HepG2 (cell line): ENCODE results near the gene BAHCC1. TPM values are rescaled to one million over a fixed set of nuclear protein-coding genes. Genes with fewer than 3 reads are reported as not detected.

Experiments
- ATAC-seq: fragments of 200-7000 bp; cut with Tn5 transposase; 3 replicates; pipeline ENCODE4 v1.9.1; 2020; ENCODE audit warnings: mild to moderate bottlenecking, moderate library complexity
- BruUV-seq: library from RNA; stranded (reverse); fragments of 400-500 nt; replicated peaks from 2 replicates; lab custom pipeline; 2021; lab: Mats Ljungman, UMichigan
- CTCF ChIA-PET: fragments of 300-600 bp; formaldehyde crosslinking; extraction: SDS; loops from one replicate; lab custom pipeline; 2021; ENCODE audit warnings: low total read pairs, inconsistent platforms, low intra/inter-chr PET ratio; lab: Yijun Ruan, JAX
- POLR2A ChIA-PET: fragments of 350-600 bp; sonication (Branson Sonifier 250); formaldehyde crosslinking; loops from one replicate; lab custom pipeline; 2020; ENCODE audit warnings: antibody characterized with exemption, inconsistent platforms; lab: Yijun Ruan, JAX
- DNase-seq: peaks from one replicate; pipeline ENCODE4 v3.0.0-alpha.2; 2015; ENCODE audit warnings: low spot score
- FAIRE-seq: peaks from 3 replicates; lab custom pipeline; 2011; peaks lifted over from hg19 to GRCh38; lab: Jason Lieb, UNC
- H2AFZ ChIP-seq: one replicate; pipeline ENCODE4 v1.6.1; 2011; ENCODE audit warnings: low read length, inconsistent platforms
- H3K27ac ChIP-seq: fragments of 300-600 bp; 3 replicates; pipeline ENCODE4 v1.8.0; 2011; ENCODE audit warnings: mixed run types, mild to moderate bottlenecking, mixed read lengths, low read length, inconsistent platforms; ENCODE audit not compliant: insufficient read depth; ENCODE audit errors: extremely low read length
- H3K27me3 ChIP-seq, 2 experiments: fragments of 200-600 bp in 1 of 2; 2 replicates in 1 of 2; 3 replicates in 1 of 2; pipeline versions ENCODE4 v1.6.0 to v1.8.0; 2011; ENCODE audit warnings: low read length in 2 of 2, mild to moderate bottlenecking in 2 of 2, moderate library complexity in 2 of 2, inconsistent platforms in 1 of 2; ENCODE audit not compliant: insufficient read depth in 2 of 2, control insufficient read depth in 1 of 2
- H3K36me3 ChIP-seq, 2 experiments: fragments of 200-600 bp in 1 of 2; replicated peaks in 1 of 2; 2 replicates in 1 of 2; 3 replicates in 1 of 2; pipeline versions ENCODE4 v1.5.1 to v1.8.0; 2011; ENCODE audit warnings: low read length in 2 of 2, inconsistent platforms in 1 of 2; ENCODE audit not compliant: insufficient read depth in 2 of 2, control insufficient read depth in 1 of 2
- H3K4me1 ChIP-seq: 2 replicates; pipeline ENCODE4 v1.5.1; 2012; ENCODE audit warnings: low read length, inconsistent platforms; ENCODE audit not compliant: insufficient read depth
- H3K4me2 ChIP-seq: 2 replicates; pipeline ENCODE4 v1.6.0; 2011; ENCODE audit warnings: low read depth, low read length, inconsistent platforms
- H3K4me3 ChIP-seq, 3 experiments: fragments of 200-600 bp in 1 of 3; sonication (generic), shearing (Covaris generic) in 1 of 3; replicated peaks in 1 of 3; 2 replicates each; pipeline ENCODE4 v1.5.1; 2011 to 2016; ENCODE audit warnings: low read length in 3 of 3, inconsistent platforms in 2 of 3, low read depth in 2 of 3, mild to moderate bottlenecking in 2 of 3, control low read depth in 1 of 3, mixed read lengths in 1 of 3; ENCODE audit not compliant: insufficient read depth in 1 of 3
- H3K79me2 ChIP-seq: one replicate; pipeline ENCODE4 v1.6.1; 2011; ENCODE audit warnings: low read length, inconsistent platforms; ENCODE audit not compliant: insufficient read depth
- H3K9ac ChIP-seq: 2 replicates; pipeline ENCODE4 v1.6.0; 2011; ENCODE audit warnings: mild to moderate bottlenecking, low read depth, low read length, inconsistent platforms; ENCODE audit not compliant: insufficient read depth
- H3K9me3 ChIP-seq: 2 replicates; pipeline ENCODE4 v1.5.1; 2012; ENCODE audit warnings: mild to moderate bottlenecking, low read length
- H4K20me1 ChIP-seq: 2 replicates; pipeline ENCODE4 v1.6.0; 2011; ENCODE audit warnings: inconsistent platforms, mild to moderate bottlenecking, low read length, moderate library complexity; ENCODE audit not compliant: insufficient read depth
- GLI4 ChIP-seq: sonication (generic); formaldehyde crosslinking; IDR thresholded peaks from 2 replicates; pipeline ENCODE4 v1.5.1; 2020; ENCODE audit warnings: missing genetic modification reagents, mild to moderate bottlenecking, moderate library complexity, borderline replicate concordance
- GTF3A ChIP-seq: sonication (generic); formaldehyde crosslinking; conservative IDR thresholded peaks from 2 replicates; pipeline ENCODE4 v1.4.0; 2020; ENCODE audit warnings: mild to moderate bottlenecking, missing genetic modification reagents
- HBP1 ChIP-seq: IDR thresholded peaks from 2 replicates; pipeline ENCODE4 v1.6.1; 2016; ENCODE audit warnings: low read depth, control low read depth
- HNF1A ChIP-seq, 2 experiments: sonication (generic) in 1 of 2; formaldehyde crosslinking in 1 of 2; IDR thresholded peaks; 2 replicates each; pipeline versions ENCODE4 v1.4.0 to v1.6.1; 2016 to 2020; ENCODE audit warnings: borderline replicate concordance in 1 of 2, low read depth in 1 of 2, mild to moderate bottlenecking in 1 of 2, missing genetic modification reagents in 1 of 2
- ISX ChIP-seq: sonication (generic); formaldehyde crosslinking; conservative IDR thresholded peaks from 2 replicates; pipeline ENCODE4 v1.5.0; 2020; ENCODE audit warnings: missing genetic modification reagents
- MTERF4 ChIP-seq: sonication (generic); formaldehyde crosslinking; IDR thresholded peaks from 2 replicates; pipeline ENCODE4 v1.8.0; 2023; ENCODE audit warnings: mild to moderate bottlenecking, missing genetic modification reagents
- PRPF4 ChIP-seq: fragments of 200-400 bp; formaldehyde crosslinking; IDR thresholded peaks from 2 replicates; pipeline ENCODE4 v1.6.1; 2016; ENCODE audit warnings: low read length, low read depth; ENCODE audit not compliant: poor library complexity, severe bottlenecking
- ZBTB20 ChIP-seq: sonication (generic); formaldehyde crosslinking; IDR thresholded peaks from 2 replicates; pipeline ENCODE4 v1.8.1; 2023; ENCODE audit warnings: missing genetic modification reagents, low read depth, mild to moderate bottlenecking, borderline replicate concordance
- ZNF652 ChIP-seq: IDR thresholded peaks from 2 replicates; pipeline ENCODE4 v1.6.1; 2016; ENCODE audit warnings: low read depth, borderline replicate concordance
- ZNF780A ChIP-seq: sonication (generic); formaldehyde crosslinking; IDR thresholded peaks from 2 replicates; pipeline ENCODE4 v1.8.0; 2022; ENCODE audit warnings: mild to moderate bottlenecking, missing genetic modification reagents, moderate library complexity
- ZSCAN29 ChIP-seq: sonication (generic); formaldehyde crosslinking; conservative IDR thresholded peaks from 2 replicates; pipeline ENCODE4 v1.4.0; 2020; ENCODE audit warnings: mild to moderate bottlenecking, missing genetic modification reagents
- ZSCAN31 ChIP-seq: sonication (generic); formaldehyde crosslinking; IDR thresholded peaks from 2 replicates; pipeline ENCODE4 v1.5.0; 2020; ENCODE audit warnings: low read depth, mild to moderate bottlenecking, missing genetic modification reagents
- WGBS: methylation state at CpG from one replicate; pipeline ENCODE4 v1.1.6; 2017; ENCODE audit warnings: low lambda C conversion rate; 5-methylcytosine and 5-hydroxymethylcytosine counted together
- in situ Hi-C: cut with HindIII; loops from 2 replicates; pipeline ENCODE4 v1.10.0; 2017; ENCODE audit warnings: low pct_unique_long_range_greater_than_20kb; ENCODE audit not compliant: extremely low pct_ligation_motif_present
- intact Hi-C: fragments of 100-400 bp; cut with micrococcal nuclease; formaldehyde crosslinking; loops from one replicate; pipeline ENCODE4 v1.10.0; 2022; ENCODE audit not compliant: unreplicated experiment
- polyA plus RNA-seq, 8 experiments: library from polyadenylated mRNA; depleted of rRNA in 3 of 8; stranded (reverse) in 7 of 8; unstranded in 1 of 8; fragments of >200 nt; fragmentation: Illumina TruSeq in 4 of 8; extraction: Trizol in 4 of 8; gene quantifications; 2 replicates each; pipeline versions ENCODE4 v1.2.1 to v1.2.3, GENCODE V29; 2011 to 2016; ENCODE audit warnings: low read depth in 4 of 8, missing spikeins in 1 of 8, mixed read lengths in 1 of 8; ENCODE audit not compliant: insufficient read depth in 1 of 8
- total RNA-seq, 5 experiments: library from RNA; depleted of rRNA; stranded (reverse); fragments of >200 nt; fragmentation: Illumina TruSeq; extraction: Trizol; gene quantifications; 2 replicates each; pipeline ENCODE4 v1.2.3, GENCODE V29; 2016; ENCODE audit warnings: low read depth in 1 of 5

Gene BAHCC1
- total and polyA plus RNA-seq, 2 of the 13 experiments (the other 11 are each of a cell fraction or from before 2014, with no cell fraction given) = 1.4 to 1.7 TPM

GRCh38 chr17:81411305-81411704 lies 16.0 kb downstream of the BAHCC1 start:
- POLR2A ChIA-PET = interaction anchor here (0.7 kb wide), 1 partner anchor 51 kb away, joined by 3 read pairs; no protein-coding TSS in a partner anchor
- in situ Hi-C loops = no loop called here
- intact Hi-C loops = no loop called here
- DNase-seq (no peak), FAIRE-seq (no peak)
- Histone ChIP-seq H3K9me3 (no peaks in the 10 kb centered on the region), H3K27me3 (no peaks in the 10 kb centered on the region), H3K79me2 (no peaks in the 10 kb centered on the region), H2AFZ (no peak overlapping the region), H3K4me1 (no peaks in the 10 kb centered on the region), H4K20me1 (peaks cover 4% of the 10 kb centered on the region; the same call in 1 of the 2 replicates), H3K4me2 (no peak overlapping the region)
- WGBS = 60% methylated on average over 6 of the region's 8 CpGs
- TF ChIP-seq HNF1A (IDR thresholded peaks at IDR 0.05; ENCODE audit: low read depth) (no peak), HNF1A (CRISPR knock-in tag; IDR thresholded peaks at IDR 0.05; ENCODE audit: borderline replicate concordance) (no peak), GLI4 (CRISPR knock-in tag) (no peak), ZSCAN31 (CRISPR knock-in tag) (no peak), ZNF652 (CRISPR knock-in tag) (no peak), ZNF780A (no peak), ZSCAN29 (CRISPR knock-in tag) (no peak), ZBTB20 (CRISPR knock-in tag) (no peak), MTERF4 (CRISPR knock-in tag) (no peak), HBP1 (CRISPR knock-in tag) (no peak), ISX (no peak), PRPF4 (no peak), GTF3A (CRISPR knock-in tag) (no peak)
- TF ChIP-seq, all 625 proteins: peak for 0
- Histone ChIP-seq H3K27ac (no peak overlapping the region), H3K9ac (no peak overlapping the region), H3K4me3 (no peak overlapping the region), H3K36me3 (no peaks in the 10 kb centered on the region)
- ATAC-seq = no peak
- CTCF ChIA-PET = no interaction called here
- BruUV-seq = no TSS peak
